Tibial artery (tissue), 4 donors: ENCODE data around the gene THSD4.

ENCODE experiments used
- DNase-seq, 2 donors: peaks; one replicate each; pipeline ENCODE4 v3.0.0-alpha.2; 2019
- H3K27ac ChIP-seq, 2 donors: fragments of 200-600 bp; sonication (generic) in 1 of 2; 1 replicate in 1 of 2; 2 replicates in 1 of 2; pipeline ENCODE4 v1.5.1; 2018 to 2019; ENCODE audit warnings: mild to moderate bottlenecking in 1 of 2
- H3K27me3 ChIP-seq, 2 donors: fragments of 200-600 bp; sonication (generic) in 1 of 2; one replicate each; pipeline versions ENCODE4 v1.5.1 to v1.6.0; 2016 to 2019
- H3K36me3 ChIP-seq, 3 donors: fragments of 200-600 bp; sonication (generic) in 2 of 3; one replicate each; pipeline ENCODE4 v1.5.1; 2016 to 2019; ENCODE audit warnings: mild to moderate bottlenecking in 2 of 3
- H3K4me1 ChIP-seq, 4 donors: fragments of 200-600 bp; sonication (generic) in 2 of 4; 1 replicate in 3 of 4; 2 replicates in 1 of 4; pipeline ENCODE4 v1.5.1; 2016 to 2019
- H3K4me3 ChIP-seq, 2 donors: fragments of 200-600 bp; sonication (generic) in 1 of 2; 1 replicate in 1 of 2; 2 replicates in 1 of 2; pipeline ENCODE4 v1.5.1; 2018 to 2019; ENCODE audit warnings: mild to moderate bottlenecking in 2 of 2
- H3K9me3 ChIP-seq, 3 donors: fragments of 200-600 bp; sonication (generic) in 1 of 3; one replicate each; pipeline ENCODE4 v1.5.1; 2016 to 2019
- intact Hi-C: fragments of 100-400 bp; cut with DNase I; formaldehyde crosslinking; loops from one replicate; pipeline ENCODE4 v1.15.0; 2023; ENCODE audit warnings: low total_unique reads
- TF ChIP-seq, protein P1 (sequence below), 2 experiments: fragments of 200-600 bp in 1 of 2; fragments of 450-650 bp in 1 of 2; IDR thresholded peaks; one replicate each; pipeline ENCODE4 v1.5.1; 2017 to 2019; ENCODE audit warnings: antibody characterized with exemption in 2 of 2, mild to moderate bottlenecking in 1 of 2, moderate library complexity in 1 of 2

THSD4 gene

DNA sequence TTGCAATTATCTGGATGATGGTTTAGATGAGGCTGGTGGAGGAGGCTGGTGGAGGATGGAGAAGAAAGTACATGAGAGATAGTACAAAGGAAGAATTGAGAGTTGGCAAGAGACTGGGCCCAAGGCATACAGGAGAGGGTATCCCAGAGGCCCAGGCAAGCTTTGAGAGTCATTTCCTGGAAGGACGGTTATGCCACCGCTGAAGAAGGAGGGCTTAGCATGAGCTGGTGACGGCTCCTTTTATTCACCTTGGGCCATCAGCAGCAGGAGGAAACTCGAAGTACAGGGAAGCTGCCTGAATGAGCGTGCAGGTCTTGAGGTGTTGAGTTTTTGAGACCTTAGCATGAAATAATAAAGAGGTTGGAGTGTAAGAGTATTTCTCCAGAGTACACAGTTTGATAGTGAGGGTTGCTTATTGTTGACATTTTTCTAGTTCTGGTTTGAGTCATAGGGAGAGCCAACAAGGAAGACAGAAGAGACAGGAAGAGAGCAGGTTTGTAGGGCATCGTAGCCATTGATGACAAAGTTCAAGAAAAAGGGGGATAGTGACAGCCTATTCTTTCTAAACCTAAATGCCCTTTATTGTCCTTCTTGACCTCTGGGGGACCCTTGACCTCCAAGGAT is 13.8 kb downstream of the THSD4 start:
- no peak overlapping the region for H3K4me3 ChIP-seq
- no peaks in the 10 kb centered on the region for H3K9me3 ChIP-seq
- H3K4me1 ChIP-seq = peaks cover 0 to 28% (median 13%) of the 10 kb centered on the region in 4 donors
- no peak for DNase-seq
- peak overlapping the region; percentile 6 to 8 for H3K27ac ChIP-seq
- TF ChIP-seq, protein P1, sequence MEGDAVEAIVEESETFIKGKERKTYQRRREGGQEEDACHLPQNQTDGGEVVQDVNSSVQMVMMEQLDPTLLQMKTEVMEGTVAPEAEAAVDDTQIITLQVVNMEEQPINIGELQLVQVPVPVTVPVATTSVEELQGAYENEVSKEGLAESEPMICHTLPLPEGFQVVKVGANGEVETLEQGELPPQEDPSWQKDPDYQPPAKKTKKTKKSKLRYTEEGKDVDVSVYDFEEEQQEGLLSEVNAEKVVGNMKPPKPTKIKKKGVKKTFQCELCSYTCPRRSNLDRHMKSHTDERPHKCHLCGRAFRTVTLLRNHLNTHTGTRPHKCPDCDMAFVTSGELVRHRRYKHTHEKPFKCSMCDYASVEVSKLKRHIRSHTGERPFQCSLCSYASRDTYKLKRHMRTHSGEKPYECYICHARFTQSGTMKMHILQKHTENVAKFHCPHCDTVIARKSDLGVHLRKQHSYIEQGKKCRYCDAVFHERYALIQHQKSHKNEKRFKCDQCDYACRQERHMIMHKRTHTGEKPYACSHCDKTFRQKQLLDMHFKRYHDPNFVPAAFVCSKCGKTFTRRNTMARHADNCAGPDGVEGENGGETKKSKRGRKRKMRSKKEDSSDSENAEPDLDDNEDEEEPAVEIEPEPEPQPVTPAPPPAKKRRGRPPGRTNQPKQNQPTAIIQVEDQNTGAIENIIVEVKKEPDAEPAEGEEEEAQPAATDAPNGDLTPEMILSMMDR (IDR thresholded peaks at IDR 0.05) = no peak
- H3K27me3 ChIP-seq = no peaks in the 10 kb centered on the region
- intact Hi-C loops = loop anchor here (10.0 kb wide), 1 partner anchor 54 kb away; no protein-coding TSS in a partner anchor
- no peaks in the 10 kb centered on the region for H3K36me3 ChIP-seq

DNA sequence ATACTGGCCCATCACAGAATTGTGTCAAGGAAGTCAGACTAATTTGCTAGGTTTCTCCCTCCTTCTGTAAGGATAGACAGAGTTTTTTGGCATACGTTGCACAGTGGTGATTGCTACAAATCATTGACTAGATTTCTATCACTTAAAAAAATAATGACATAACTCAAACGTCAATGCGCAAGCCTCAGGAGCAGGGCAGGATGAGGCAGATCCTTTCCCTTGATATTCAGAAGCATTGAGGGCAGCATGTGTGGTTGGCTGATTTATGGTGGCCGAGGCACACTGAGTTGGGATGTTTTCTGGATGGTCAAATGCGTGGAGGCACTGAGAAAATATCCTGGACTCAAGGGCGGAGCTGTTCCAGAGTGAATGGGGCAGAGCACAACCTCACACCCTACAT is 14.4 kb downstream of the THSD4 start:
- H3K27me3 ChIP-seq = no peaks in the 10 kb centered on the region
- H3K9me3 ChIP-seq = no peaks in the 10 kb centered on the region
- TF ChIP-seq, protein P1 (IDR thresholded peaks at IDR 0.05) = no peak
- no peak for DNase-seq
- intact Hi-C loops = loop anchor here (10.0 kb wide), 1 partner anchor 55 kb away; no protein-coding TSS in a partner anchor
- H3K4me3 ChIP-seq = no peak overlapping the region
- H3K36me3 ChIP-seq = no peaks in the 10 kb centered on the region
- H3K4me1 ChIP-seq = peaks cover 0 to 25% (median 11%) of the 10 kb centered on the region in 4 donors
- H3K27ac ChIP-seq = no peak overlapping the region

DNA sequence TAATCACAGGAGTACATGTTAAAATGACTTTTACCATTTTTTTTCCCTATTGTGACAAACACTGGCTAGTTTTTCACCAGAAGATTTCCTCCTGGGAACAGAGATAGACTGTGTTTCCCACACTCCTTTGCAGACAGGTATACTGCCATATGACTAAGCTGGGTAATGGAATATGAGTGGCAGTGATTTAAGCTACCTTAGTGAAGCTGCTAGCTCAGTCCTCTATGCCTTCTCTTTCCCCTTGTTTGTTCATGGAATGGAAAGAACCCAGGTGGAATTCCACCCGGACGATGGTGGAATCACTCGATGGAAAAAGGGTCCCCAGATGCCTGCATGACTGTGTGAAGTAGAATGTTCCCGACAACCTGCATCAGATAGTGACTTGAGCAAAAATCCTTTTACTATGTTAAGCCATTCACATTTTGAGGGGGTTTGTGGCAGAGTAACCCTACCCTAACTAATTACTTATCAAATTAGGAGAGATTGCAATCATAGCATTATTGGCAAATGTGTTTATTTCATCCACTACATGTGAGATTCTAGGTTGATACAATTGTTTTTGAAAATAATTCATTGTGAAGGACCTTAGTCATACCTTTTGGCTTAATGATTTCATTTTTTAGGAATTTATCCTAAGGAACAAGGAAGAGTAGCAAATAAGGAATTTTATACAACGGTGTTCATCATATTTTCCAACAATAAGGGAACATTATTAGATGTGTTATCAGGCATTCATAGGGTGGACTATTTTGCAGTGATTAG is 16.5 kb downstream of the THSD4 start:
- no peaks in the 10 kb centered on the region for H3K36me3 ChIP-seq
- H3K4me1 ChIP-seq = peaks cover 0 to 20% (median 12%) of the 10 kb centered on the region in 4 donors
- H3K27ac ChIP-seq = no peak overlapping the region
- H3K4me3 ChIP-seq = no peak overlapping the region
- H3K27me3 ChIP-seq = no peaks in the 10 kb centered on the region
- TF ChIP-seq, protein P1 (IDR thresholded peaks at IDR 0.05) = no peak
- no peaks in the 10 kb centered on the region for H3K9me3 ChIP-seq
- intact Hi-C loops = no loop called here
- DNase-seq = no peak

DNA sequence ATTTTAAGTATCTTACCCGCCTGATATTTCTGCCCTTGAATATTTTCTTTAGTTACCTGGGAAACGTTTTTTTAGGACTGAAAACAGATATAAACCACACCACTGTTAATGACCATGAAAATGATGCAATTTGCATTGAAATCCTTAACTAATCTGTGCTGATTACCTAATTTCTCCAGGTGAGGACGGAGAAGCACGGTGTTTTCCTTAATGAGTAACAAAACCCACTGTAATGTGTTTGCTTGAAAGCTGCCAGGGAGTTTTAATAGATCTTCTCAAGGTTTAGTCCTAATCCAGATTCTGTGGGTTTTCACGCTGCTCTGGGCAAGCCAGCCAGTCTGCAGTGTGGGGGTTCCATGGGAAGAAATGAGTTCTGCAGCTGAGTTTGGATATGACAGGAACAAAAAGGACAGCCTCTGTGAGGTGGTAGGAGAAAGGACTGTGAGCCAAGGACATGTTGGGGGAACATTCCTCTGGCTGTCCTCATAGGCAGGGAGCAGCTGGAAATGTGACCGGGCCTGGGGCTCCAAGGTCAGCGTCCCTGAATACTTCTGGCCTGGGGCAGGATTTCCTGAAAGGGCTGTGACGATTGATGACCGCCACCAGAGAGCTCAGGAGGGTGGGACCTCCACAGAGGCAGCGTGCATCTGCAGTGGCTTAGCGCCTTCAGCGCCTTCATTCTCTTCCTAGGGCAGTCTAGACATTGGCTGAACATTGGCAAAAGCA is 18.6 kb downstream of the THSD4 start:
- Histone ChIP-seq H3K4me1 (peaks cover 0 to 26% (median 13%) of the 10 kb centered on the region in 4 donors), H3K9me3 (no peaks in the 10 kb centered on the region), H3K27me3 (no peaks in the 10 kb centered on the region), H3K4me3 (no peak overlapping the region), H3K27ac (no peak overlapping the region), H3K36me3 (no peaks in the 10 kb centered on the region)
- TF ChIP-seq, protein P1 (IDR thresholded peaks at IDR 0.05) = no peak
- intact Hi-C loops = no loop called here
- no peak for DNase-seq

GRCh38 chr15:71136159-71136783 is 21.0 kb downstream of the THSD4 start:
- H3K27me3 ChIP-seq = no peaks in the 10 kb centered on the region
- peaks cover 0 to 24% (median 13%) of the 10 kb centered on the region in 4 donors for H3K4me1 ChIP-seq
- no peak overlapping the region for H3K4me3 ChIP-seq
- H3K27ac ChIP-seq = no peak overlapping the region
- intact Hi-C loops = no loop called here
- no peak for DNase-seq
- TF ChIP-seq, protein P1 (IDR thresholded peaks at IDR 0.05) = no peak
- H3K9me3 ChIP-seq = no peaks in the 10 kb centered on the region
- H3K36me3 ChIP-seq = no peaks in the 10 kb centered on the region
